NCI-H146 treated with DMSO at 0.1 percent for 48 hours (cell line): ENCODE results near the gene CCDC83.

Source experiments
- DNase-seq: peaks from one replicate; lab custom pipeline; 2025; ENCODE audit not compliant: unreplicated experiment; lab: John Stamatoyannopoulos, UW

Gene CCDC83

DNA sequence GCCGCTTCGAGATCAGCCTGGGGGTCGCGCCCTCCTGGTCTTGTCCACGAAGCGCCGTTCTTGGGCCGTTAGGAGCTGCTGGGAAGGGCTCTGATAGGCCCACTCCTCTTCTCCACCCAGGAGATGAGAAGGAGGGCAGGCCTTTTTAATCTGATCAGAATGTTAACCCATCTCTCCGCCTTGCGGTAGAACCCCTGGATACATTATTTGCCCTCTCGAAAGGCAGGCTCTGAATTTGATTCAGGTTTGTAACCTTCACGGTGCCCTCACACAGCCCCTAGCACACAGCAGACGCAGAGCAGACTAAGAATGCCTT, at the start of gene CCDC83:
TSS of gene CCDC83 (plus strand) at position 43 of the 316 bp plus-strand sequence. CDS start 9,741 bp downstream, outside the sequence.
- no peak for DNase-seq

DNA sequence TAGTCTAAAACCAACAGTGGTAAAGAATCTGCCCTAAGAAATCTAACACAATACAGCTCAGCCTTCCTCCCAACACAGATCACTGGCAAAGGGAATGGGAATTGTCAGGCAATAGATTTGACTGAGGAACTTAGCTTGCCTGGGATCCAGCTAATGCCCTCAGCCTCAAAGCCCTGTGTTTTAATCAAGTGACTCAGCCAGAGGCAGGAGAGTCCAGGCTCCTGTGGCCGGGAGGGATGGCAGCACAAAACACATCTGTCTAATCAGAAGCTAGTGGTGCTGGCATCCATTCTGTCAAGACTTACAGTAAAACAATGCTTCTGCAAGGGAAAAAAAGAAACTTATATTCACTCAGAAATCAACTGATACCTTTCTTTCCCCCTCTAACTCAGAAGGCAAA, 49.8 kb upstream of the CCDC83 start:
- no peak for DNase-seq

DNA sequence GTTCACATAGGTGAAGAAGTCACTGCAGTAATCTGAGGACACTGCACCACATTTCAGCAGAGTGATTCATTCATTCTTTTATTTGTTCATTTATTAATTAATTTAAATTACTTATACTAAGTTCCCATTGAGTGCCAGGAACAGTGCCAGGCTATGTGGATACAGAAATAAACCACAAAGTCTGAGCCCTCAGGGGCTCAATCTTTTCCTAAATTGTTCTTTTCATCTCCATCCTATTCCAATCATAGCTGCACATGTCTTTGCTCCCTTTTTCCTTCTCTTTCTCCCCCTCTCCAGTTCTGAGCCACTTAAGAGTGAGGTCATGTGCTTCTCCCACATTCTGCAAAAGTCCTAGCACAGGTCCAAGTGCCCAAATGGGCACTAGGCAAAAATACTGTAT, 49.2 kb upstream of the CCDC83 start:
- no peak for DNase-seq

DNA sequence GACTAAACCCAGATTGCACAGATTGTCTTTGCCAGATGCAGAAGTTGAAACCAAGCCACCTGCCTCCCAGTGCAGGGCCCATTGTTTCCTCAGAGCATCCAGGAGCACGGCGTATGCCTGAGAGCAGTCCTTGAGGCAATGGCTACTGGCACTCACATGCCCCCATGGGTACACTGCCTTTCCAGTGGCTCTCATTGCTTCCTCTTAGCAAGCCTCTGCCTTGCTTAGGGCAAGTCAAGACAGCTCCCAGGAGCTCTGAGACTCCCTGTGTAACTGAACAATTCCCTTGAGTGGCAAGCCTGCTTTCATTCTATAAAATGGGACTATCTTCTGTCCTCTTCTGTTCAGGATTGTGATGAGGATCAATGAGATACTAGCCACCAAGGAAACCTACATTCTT, 48.3 kb upstream of the CCDC83 start:
- DNase-seq = no peak

DNA sequence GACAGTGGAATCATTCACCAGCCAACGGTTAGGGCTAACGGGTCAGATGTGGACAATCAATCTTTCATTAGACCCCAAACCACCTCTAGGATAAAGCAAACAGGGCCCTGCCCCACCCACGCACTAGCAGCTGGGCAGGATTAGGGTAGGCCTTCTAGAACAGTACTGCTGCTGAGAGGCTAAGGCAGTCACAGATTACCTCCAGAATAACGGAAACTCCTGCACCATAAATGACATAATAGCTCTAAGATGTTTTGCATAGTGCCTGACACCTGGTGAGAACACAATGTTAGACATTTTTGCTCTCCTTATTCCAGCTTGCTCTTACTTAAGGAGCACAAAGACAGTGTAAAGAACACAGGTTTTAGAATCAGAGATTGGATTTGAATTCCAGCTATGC, 46.0 kb upstream of the CCDC83 start:
- DNase-seq = no peak

DNA sequence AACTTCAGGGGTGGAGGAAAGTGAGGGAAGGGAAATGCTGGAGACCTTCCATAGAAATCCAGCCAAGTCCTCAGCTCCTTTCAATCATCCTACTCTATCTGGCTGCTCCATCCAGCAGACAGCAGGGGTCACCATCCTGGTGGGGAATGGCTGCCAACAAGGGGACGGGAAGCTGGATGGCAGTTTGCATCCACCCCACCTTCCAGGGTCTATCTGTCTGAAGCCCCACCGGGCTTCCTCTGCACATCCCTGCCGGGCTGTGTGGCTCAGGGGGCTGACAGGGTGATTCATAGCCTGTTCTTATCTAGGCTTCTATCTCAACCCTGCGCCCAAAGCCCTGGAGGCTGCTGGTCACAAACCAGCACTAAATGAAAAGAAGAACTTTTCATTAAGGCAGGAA, 45.3 kb upstream of the CCDC83 start:
- DNase-seq = no peak

DNA sequence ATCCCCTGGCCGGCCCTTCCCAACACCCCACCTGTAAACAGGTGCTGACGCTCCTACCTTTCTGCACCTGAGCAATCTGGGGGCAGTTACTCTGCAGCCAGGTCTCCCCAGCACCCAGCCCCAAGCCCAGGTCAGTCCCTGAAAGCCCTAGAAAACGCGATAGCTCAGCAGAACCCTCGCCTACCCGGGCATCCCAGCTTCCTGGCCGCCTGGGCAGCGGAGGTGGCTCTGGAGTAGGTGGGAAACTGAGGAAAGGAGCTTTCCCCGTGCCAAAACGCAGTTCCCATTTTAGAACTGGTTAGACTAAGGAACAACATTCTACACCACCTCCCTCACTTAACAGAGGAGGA, 44.7 kb upstream of the CCDC83 start:
- no peak for DNase-seq

DNA sequence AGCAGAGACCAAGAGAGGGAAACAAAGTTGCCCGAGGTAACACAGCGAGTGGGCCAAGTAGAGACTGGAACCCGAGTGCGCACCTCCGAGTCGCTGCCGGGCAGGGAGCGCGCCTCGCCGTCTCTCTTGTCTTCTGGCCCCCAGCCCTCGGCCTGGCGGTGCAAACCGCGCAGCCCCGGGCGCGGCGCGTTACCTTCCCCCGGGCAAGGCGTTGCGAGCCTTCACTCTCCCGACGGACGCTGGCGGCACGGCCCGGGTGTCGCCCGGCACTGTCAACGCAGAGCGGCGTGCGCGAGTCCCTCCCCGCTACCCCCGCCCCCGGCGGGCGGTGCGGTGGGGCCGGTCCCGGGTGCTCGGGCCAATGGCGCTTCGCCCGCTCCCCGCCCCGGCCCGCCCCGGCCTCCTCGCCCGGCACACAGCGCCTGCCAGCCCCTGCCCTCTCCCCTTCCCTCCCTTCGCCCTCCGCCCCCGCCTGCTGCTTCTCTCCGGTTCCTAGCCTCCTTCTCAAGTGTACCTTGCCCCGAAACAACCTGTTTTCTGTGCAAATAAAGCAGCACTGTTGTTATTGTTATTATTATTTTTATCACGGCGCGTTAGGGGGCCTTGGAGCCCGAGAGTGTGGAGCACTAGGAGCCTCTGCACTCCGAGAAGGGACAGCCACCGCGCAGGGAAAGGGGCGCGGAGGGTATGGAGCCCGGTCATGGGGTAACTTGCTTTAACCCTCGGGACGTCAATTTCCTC, 44.1 kb upstream of the CCDC83 start, which contains the start of gene SYTL2:
TSS of gene SYTL2 (minus strand) at position 271 of the 741 bp plus-strand sequence. CDS start 53,416 bp downstream, outside the sequence.
- DNase-seq = peak; percentile 46

DNA sequence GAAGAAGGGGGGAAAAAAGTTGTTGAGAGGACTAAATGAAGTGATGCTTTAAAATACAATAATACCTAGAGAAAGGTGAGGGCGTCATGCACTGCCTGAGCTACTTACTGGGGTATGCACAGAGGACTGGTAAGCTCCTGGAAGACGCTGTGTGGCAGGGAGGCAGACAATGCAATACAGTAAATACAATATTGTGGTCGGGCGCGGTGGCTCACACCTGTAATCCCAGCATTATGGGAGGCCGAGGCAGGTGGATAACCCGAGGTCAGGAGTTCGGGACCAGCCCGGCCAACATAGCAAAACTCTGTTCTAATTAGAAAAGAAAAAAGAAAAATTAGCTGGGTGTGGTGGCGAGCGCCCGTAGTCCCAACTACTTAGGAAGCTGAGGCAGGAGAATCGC, 43.6 kb upstream of the CCDC83 start:
- no peak for DNase-seq

DNA sequence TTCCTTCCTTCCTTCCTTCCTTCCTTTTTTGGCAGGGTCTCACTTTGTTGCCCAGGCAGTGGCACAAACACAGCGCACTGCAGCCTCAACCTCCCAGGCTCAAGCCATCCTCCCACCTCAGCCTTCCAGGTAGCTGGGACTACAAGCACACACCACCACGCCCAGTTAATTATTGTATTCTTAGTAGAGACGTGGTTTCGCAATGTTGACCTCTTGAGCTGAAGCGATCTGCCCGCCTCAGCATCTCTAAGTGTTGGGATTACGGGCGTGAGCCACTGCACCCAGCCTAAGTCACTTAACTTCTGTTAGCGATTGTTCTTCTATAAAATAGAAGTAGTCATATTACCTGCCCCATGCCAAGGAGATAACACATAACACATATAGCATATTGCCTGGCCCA, 41.5 kb upstream of the CCDC83 start:
- no peak for DNase-seq

DNA sequence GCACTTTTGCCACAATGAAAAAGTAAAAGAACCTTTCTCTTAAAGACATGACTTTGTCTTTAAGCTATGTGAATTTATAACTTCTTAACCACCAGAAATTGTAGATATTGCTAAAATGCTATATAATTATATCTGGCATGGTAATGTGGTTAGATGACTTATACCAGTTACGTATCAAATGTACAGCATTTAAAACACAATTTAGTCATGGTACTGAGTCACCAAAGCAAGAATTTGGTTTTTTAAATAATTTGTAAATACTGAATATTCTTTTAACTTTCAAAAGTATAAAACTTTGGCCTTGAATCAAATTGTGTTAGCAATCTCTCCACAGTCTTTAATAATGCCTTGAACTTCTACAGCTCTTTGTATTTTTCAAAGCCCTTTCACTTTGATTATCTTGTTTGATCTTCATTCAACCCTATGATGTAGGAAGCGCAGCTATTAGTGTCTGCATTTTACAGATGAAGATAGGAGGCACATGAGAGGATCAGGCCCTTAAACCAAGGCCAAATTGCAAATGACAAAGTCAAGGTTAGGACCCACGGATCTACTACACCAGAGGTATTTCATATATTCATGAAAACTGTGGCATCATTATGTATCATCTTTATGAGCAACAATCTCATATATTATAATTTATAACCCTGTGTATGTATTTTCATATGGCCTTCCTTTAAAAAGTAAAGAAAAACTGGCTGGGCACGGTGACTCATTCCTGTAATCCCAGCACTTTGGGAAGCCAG, 39.8 kb upstream of the CCDC83 start:
- DNase-seq = no peak

DNA sequence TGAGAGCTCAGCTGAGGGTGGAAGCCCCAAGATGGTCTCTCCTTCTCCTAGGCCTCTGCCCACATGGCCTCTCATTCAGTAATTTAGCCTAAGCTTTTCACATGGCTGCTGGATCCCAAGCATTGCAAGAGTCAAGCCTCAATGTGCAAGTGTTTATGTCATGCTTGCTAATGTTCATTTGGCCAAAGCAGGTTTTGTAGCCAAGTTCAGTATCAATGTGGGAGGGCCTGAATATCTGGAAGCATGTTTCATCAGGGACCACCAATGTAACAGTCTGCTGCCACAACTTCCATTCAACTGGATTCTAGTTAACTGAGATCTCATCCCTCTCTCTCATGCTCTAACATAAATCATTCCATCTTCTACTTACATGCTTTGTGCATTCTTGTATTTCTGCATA, 35.7 kb upstream of the CCDC83 start:
- no peak for DNase-seq

DNA sequence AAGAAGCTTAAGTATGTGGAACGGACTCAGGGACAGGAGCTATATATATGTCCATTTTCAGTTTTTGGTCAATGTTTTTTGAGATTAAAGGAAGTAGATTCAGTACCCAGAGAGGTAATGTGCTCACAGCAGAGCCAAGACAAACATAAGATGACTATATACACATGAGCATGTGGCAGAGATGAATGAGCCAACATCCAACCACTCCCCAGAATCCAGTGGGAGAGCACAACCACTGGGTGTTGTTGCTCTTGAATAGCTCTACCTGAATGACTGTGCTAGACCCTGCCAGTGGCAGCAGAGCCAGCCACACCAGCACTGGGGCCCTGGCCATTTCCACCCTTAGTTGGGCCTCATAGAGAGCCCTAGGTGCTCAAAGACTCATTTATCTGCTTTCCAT, 33.5 kb upstream of the CCDC83 start:
- no peak for DNase-seq

DNA sequence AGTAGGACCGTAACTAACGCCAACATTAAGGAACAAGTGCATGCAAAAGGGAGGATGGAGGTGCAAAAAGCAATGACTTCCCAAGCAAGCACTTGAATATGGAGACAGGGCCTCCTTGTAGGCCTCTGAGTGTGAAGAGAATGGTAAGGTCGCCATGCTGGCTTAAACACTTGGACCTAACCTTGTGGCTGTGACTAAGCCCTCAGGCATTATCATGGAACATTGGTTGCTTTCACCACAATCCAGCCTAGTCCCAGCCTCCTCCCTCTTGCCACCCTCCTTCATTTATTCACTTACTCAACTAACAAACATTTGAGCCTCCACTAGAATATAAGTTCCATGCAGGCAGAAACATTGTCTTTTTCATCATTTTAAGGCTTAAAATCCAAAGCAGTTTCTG, 32.4 kb upstream of the CCDC83 start:
- no peak for DNase-seq

DNA sequence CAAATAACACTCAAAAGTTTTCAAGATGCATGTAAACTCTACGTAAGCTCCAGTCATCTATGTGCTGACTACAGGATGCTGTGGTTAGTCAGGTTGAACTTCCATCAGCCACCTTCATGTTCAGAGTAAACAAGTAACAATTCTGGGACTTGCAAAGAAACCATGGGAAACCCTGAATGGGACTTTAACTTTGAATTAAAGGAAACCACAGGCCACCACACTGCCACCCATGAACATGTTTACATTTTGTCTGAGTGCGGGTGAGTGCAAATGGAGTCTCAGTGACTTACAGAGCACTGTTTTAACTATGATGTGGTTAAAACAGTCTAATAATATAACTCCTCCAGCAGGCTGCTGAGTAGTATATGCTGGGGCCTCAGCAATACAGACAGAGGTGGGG, 31.4 kb upstream of the CCDC83 start:
- no peak for DNase-seq

DNA sequence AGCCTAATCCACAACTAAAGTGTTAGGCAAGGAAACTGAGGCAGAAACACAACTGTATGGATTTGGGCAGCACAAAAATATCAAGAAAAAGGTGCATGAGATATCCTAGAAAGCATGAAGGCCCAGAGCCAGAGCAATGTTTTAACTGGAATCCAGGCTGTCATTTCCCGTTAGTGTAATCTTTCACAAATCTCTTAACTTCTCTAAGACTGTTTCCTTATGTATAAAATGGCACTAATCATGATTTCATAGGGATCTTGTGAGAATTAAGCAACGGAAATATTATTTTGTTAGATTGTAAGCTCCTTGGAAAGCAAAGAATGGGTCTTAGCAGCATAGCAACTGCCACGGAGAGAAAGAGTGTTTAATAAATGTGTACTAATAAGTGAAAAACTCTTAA, 29.6 kb upstream of the CCDC83 start:
- no peak for DNase-seq

DNA sequence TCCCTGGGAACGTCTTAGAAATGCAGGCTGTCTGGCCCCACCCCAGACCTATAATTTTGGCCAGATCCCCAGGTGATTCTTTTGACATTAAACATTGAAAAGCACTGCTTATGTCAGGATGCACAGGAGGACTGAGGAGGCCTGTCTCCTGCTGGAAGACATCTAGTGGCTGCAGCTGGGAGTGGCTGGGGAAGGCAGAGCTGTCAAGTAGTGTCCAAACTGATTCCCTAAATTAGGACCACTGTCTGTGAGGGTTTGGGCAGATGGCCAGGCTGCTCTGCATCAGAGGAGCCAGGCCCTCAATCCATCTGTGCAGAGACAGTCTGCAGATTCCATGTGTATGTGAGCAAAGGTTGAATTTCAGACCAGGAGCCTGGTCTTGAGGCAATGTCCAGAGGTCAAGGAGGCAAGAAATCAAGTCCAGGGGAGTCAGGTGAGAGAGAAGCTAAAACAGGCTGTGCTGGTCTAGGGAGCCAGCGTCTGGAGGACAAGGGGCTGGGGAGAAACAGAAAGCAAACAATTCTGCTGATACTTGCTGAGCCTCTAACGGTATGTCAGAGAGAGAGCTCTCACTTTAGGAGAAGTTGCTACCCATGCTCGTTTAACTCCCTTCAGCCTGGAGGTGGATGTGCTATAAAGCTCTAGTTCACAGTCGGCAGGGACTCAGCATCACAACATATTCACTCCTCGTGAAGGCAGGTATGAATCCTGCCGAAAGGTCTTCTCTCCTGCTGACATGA, 28.9 kb upstream of the CCDC83 start:
- no peak for DNase-seq

DNA sequence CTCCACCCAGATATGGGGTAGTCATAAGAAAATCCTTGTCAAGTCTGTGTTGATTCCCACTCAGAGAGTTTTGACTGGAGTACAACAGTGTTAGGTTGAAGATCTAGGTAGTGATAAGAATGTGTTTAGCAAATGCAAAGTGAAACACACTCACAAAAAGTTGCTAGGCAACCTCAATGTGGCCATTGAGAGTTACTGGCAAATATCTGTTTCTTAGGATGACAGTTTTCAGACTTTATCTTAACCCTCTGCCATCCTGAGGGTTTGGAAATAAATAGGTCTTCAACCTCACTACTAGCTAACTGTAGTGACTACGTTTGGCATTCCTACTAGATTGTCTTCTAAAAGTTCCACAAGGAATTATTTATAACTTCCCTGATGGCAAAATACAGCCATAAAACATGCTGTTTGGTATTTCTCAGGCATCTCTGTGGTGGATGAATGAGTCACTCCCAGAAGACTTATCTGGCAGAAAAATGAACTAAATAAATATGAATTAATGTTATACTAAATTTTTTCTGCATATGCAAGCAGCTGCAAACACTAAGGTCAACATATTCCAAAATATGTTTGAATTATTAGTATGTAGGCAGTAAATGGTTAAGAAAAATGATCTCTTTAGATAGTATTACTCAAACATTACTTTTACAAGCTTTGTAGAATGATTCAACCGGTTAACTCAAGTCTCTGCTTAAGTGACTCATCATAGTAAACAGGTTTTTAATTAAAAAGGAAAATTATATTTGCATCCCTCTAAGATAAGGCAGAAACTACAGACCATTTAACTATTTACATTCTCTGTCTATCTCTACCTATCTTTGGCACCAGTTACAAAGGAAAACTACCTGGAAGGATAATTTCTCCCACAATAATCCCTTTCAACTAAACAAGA, 27.2 kb upstream of the CCDC83 start:
- DNase-seq = peak; percentile 31

DNA sequence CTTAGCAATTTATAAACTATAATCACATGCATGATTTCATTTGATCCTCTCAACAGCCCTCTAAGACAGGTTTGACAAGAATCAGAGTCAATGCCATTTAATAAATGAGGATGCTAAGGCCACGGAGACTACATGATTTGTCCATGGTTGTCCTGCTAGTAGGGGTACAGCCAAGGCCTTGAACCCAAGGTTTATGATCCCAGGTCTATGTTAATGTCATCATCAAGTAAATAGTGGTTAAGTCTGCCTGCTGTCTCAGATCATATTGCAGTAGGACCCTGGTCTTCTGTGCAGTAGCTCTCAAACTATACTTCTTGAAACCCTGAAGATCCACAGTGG, 26.6 kb upstream of the CCDC83 start:
- no peak for DNase-seq

DNA sequence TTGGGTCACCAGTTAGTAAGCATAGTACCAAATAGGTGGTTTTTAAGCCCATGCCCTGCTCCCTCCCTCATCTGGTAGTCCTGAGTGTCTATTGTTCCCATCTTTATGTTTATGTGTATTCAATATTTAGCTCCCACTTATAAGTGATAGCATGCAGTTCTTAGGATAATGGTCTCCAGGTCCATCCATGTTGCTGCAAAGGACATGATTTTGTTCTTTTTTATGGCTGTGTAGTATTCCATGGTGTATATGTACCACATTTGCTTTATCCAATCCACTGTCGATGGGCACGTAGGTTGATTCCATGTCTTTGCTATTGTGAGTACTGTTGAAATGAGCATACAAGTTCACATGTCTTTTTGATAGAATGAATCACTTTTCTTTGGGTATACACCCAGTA, 26.0 kb upstream of the CCDC83 start:
- no peak for DNase-seq

DNA sequence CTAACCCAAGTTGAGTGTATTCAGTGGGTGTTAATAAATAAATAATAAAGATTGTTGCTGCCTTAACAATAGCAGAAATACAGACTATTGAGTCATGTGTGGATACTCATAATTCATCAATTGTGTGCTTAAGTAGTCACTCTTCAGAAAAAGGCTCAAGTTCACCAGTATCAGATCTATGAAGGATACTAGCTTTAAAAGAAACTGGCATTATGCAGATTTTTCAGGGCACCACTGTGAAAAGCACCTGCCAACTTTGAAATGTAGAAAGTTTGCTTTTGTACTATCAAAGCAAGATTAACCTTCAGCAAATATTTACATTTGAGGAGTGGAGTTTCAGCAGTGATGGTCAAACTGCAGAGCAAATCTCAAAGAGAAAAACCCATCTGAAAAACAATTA, 24.1 kb upstream of the CCDC83 start:
- DNase-seq = peak; percentile 82
